CD4-positive, alpha-beta T cell treated with Interferon gamma for 1 hour (primary cell): ENCODE measurements around the gene PTGIR.

ENCODE experiments used
- DNase-seq: peaks from one replicate; pipeline ENCODE4 v3.0.0-alpha.2; 2020

Gene PTGIR, protein sequence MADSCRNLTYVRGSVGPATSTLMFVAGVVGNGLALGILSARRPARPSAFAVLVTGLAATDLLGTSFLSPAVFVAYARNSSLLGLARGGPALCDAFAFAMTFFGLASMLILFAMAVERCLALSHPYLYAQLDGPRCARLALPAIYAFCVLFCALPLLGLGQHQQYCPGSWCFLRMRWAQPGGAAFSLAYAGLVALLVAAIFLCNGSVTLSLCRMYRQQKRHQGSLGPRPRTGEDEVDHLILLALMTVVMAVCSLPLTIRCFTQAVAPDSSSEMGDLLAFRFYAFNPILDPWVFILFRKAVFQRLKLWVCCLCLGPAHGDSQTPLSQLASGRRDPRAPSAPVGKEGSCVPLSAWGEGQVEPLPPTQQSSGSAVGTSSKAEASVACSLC

DNA sequence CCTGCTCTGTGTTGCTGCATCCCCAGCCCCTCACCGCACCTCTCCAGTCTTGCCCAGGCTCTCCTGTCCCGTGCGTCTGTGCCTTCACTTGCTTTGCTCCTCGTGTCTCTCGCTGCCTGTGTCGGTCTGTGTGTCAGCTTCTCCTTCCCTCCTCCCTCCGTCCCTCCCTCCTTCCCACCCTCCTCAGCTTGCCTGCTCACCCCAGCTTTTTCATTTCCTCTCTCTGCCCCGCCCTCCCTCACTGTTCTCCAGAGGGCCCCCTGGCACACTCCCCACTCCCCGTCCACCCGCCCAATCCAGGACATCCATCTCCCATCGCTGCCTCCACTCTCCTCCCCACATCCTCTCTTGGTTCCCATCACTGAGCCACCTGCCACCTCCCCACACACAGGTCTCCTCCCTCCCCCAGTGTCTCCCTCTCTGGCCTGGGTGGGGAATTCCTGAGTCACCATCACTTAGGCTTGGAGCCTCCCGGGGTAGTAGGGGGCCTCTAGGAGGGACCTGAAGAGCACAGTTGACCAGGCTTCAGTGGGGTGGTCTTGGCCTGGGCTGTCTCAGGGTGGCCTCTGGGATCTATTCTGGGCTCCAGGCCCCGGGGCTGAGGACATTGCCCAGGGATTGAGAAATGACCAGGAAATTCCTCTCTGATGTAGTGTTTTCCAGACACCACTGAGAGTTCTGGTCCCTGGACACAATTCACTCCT, at the start of gene PTGIR:
PTGIR (minus strand) TSS at position 132 of the 704 bp plus-strand sequence. CDS start 864 bp downstream, outside the sequence.
- peak; percentile 45 for DNase-seq

DNA sequence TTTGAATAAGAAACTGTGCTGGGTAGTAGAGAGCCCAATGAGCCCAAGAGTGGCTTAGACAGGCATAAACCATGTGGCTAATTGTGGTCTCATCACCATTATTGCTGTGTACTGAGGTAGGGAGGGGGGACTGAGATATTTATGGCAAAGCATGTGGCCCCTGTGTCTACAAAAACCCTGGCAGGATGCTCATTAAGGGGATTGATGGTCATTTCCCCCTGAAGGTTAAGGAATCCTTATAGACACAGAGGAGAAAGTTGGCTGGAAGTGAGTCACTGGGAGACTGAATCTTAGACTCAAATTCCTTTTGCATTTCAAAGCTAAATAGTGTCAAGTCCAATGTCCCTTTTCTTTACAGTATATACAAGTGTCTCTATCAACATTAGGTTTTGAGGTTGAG, 45.9 kb upstream of the PTGIR start:
- DNase-seq = no peak

DNA sequence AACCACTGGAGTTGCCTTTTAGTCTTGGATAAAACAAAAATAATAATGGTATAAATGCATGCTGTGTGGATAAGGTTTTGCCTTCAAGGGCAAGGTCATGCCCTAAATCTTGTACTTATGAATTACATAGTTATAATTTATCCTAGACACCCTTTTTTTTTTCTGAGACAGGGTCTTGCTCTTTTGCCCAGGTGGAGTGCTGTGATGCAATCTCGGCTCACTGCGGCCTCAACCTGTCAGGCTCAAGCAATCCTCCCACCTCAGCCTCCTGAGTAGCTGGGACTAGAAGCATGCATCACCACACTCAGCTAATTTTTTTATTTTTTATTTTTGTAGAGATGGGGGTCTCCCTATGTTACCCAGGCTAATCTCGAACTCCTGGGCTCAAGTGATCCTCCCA, 43.8 kb upstream of the PTGIR start:
- no peak for DNase-seq

DNA sequence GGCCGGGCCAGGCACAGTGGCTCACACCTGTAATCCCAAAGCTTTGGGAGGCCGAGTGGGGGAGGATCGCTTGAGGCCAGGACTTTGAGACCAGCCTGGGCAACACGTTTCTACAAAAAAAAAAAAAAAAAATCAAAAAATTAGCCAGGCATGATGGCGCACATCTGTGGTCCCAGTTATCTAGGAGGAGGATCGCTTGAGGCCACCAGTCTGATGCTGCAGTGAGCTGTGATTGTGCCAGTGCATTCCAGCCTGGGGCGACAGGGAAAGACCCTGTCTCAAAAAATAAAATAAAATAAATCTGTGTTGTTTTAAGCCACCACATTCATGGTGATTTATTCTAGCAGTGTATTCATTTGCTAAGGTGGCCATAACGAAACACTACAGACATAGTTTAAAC, 40.2 kb upstream of the PTGIR start:
- DNase-seq = no peak

DNA sequence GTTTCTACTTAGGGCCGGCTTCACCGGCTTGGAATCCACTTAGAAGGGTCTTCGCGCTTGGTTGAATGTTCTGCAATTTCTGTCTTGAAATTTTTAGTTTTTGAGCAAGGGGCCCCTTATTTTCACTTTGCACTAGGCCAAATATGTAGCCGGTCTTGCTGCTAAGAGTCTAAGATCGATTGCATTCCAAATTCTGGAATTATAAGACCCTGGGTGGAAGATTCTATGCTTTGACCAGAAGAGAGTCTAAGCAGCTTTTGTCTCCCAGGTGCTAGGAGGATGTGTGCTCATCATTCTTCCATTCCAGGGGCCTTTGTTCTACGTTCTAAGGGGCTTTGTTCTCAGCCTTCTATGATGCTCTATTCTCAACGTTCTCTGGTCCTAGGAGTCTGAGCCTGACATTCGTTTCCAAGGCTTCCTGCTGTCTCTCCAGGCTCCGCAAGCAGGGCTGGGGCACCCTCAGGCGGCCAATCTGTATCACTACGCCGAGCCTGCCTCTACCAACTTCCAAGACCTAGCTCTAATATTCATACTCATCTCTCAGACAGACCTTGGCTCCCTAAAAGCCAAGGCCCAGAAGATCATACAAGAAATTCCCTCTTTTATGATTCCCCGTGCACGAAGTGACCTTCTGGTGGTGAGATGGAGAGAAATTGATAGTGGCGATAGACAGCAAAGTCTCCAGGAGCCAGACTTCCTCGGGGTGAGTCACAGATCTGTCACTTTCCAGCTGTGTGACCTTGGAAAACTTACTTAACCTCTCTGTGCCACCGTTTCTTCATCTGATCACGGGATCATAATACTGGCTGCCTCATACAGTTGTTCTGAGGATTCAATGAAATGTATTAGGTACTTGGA, 37.1 kb upstream of the PTGIR start:
- DNase-seq = peak; percentile 80

DNA sequence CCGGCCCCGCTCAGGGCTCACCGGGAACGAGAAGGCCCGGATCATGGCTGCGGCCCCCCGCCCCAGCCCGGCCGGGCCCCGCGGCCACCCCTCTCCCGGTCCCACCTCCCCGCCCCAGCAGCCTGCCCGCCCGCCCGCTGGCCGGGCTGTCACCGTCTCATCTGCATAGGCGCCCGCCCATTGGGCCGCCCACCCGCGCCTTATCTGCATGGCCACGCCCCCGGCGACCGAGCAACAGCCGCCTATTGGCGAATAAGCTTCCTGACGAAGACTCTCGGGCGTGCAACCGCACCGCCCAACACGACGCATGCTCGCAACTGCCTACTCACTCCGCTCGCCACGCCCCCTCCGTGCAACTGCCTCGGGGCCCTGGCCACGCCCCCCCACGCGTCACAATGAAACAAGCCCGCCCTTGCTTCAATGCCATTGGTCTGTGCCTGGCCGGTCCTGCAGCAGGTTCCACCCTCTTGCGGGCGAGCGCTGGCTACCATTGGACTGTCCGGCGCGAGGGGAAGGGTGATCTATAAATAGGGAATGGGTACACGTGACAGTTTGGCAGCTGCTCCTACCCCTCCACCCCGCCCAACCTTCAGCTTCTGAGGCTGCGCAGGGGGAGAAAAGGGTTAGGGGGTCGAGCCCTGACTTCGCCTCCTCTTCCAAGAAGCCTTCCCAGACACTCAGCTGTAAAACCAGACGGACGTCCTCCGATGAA, 36.3 kb upstream of the PTGIR start, which contains the start of gene DACT3:
DACT3 (minus strand) TSS at position 163 of the 712 bp plus-strand sequence; CDS start at position 45, 118 bp downstream.
- DNase-seq = peak; percentile 100

DNA sequence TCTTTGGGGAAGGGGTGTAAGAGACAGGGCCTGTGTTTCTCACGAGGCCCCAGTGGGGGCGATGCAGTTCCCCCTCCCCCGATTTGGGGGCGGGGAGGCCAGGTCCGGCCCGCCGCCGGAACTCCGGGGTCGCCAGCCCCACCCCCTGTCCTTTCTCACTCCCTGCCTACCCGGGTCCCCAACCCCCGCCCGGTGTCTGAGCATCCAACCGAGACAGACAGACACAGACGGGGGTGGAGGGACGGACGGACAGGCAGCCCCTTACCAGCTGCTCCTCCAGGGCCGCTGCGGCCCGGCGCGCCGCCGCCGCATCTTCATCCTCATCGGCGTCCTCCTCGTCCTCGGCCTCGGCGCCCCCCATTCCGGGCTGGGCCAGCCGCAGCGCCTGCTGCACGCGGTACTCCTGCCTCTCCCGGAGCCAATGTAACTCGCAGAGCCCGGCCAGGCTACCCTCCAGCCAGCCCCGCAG, 35.7 kb upstream of the PTGIR start:
- DNase-seq = no peak

DNA sequence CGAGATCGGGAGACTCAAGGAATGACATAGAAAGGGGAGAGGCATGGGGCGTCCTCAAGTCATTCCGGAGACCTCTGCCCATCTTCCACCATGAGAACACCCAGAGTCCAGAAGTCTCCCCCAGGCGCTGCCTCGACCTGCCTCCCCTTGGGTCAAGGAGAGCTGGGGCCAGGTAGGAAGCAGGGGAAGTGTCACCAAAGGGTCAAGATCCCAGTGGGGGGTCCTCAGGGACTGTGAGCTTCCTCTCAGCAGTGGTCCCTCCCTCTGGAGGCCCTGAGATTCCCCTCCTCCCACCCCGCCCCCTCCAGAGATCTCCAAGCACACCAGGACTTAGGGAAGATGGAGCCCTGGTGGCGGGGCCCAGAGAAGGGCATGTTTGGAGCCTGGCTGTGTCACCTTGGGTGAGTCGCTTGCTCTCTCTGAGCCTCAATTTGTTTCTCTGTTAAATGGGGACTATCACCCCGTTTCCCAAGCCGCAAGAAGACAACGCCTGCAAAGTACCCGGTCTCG, 35.2 kb upstream of the PTGIR start:
- DNase-seq = no peak

DNA sequence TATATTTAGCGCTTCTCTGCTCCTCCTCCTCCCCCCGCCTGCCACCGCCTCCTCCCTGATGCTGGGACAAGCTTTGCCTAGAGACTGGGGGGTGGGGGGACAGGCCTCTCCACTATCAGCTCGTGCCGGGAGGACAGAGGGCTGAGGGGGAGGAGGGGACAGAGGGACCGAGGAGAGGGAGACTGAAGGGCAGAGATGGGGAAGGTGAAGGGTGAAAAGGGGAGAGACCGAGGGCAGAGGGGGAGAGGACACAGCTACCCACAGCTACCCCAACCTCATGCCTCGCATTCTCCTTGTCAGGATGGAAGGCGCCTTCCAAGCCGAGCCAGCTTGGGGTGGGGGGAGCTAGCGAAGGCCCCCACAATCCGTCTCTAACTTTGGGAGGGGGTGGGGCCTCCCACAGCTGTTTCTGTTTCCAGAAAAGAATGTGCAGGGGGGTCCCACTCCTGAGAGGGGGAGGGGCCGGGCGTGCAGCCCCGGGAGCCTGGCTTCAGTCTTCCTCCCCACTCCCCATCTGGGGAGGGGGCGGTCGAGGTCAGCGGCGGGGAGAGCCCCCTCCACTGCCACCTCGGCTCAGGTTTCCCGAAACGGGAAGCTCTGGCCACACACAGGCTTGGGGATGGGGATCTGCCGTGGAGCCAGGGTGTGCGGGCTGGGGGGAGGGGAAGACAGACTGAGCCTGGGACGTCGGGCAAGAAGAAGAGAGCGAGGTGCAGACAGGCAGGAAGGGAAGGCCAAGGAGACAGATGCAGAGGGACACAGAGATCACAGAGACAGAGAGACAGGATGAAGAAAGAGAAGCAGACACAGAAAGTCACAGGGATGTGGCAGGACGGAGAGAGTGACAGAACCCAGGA, 34.5 kb upstream of the PTGIR start:
- DNase-seq = no peak

DNA sequence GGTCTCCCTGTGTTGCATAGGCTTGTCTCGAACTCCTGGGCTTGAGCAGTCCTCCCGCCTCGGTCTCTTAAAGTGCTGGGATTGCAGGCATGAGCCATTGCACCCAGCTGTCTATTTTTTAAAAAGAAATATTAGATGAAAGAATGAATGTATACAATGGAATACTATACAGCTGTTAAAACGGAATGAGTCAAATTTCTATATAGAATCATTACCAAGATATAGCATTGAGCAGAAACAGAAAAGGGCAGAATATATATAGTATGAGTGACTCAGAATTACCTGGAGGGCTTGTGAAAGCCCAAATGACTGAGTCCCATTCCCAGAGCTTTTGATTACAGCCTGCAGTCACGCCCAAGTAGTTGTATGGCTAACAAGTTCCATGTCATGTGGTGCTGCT, 31.7 kb upstream of the PTGIR start:
- no peak for DNase-seq

DNA sequence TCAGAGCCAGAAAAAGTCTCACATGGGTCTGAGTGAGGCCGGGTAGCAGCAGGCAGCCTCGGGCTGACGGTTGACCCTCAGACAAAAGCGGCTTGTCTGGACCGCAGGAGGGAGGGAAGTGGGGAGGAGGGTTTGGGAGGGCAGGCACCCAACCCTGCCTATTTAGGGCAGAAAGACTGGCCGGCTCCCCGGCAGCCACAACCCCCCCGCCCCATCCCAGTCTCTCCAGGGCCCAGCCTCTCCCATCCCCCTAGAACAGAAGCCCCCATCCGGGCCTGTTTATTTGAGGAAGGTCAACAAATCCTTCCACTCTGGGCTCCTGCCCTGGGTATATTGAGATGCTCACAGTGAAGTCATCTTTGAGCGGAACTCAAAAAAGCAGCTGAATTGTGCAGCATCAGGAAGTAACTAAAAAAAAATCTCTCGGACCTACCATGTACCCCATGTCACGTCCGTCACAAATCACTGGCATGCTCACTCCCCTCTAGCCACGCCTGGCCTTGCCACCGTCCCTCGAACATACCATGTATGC, 29.8 kb upstream of the PTGIR start:
- no peak for DNase-seq

DNA sequence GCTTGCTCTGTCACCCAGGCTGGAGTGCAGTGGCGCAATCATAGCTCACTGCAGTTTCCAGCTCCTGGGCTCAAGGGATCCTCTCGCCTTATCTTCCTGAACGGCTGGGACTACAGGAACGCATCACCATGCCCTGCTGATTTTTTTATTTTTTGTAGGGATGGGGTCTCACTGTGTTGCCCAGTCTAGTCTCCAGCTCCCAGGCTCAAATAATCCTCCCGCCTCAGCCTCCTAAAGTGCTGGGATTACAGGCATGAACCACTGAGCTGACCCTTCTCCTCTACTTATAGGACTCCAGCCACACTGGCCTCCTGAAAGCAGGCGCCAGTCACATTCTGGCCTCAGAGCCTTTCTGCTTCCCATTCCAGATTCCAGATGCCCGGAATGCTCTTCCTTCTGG, 25.6 kb upstream of the PTGIR start:
- DNase-seq = no peak

DNA sequence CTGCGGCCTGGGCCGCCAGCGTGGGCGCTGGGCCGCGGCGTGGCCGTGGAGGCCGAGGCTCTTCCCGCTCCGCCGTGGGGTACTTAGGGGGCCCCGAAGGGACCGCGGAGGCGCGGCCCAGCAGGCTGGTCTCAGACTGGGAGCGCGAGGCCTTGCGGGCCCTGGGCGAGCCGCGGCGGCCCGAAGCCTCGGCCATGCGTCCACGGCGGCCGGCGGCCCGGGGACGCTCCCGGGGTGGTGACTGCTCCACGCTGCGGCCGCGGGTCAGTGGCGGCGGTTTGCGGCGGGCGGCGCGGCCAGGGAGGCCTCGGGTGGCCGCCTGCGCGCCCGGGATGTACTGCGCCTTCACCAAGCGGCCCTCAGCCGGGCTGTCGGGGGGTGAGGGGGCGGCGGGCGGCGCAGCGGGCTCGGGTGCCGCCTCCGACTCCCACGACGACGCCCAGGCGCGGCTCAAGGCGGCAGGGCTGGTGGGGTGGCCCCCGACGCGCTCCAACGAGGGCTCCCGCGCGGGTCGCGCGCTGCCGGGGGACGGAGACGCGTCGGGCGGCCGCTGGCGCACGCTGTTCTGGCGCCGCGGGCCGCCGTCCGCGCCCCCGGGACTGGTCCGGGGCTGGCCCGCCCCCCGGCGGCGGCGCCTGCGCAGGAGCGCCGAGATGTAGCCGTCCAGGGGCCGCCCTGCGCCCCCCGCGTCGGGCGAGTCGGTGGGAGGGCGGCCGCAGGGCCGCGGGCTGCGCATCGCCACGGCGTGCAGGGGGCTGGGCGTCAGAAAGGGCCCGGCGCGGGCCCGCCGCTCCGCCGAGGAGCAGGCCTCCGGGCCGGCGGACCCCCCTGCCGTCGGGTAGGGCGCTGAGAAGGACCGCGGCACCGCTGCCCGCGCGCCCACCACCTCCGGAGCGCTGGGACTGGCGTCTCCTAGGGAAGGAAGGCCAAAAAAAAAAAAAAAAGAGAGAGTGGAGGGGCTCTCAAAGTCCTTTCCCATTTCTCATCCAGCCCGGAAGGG, 24.4 kb upstream of the PTGIR start:
- no peak for DNase-seq

DNA sequence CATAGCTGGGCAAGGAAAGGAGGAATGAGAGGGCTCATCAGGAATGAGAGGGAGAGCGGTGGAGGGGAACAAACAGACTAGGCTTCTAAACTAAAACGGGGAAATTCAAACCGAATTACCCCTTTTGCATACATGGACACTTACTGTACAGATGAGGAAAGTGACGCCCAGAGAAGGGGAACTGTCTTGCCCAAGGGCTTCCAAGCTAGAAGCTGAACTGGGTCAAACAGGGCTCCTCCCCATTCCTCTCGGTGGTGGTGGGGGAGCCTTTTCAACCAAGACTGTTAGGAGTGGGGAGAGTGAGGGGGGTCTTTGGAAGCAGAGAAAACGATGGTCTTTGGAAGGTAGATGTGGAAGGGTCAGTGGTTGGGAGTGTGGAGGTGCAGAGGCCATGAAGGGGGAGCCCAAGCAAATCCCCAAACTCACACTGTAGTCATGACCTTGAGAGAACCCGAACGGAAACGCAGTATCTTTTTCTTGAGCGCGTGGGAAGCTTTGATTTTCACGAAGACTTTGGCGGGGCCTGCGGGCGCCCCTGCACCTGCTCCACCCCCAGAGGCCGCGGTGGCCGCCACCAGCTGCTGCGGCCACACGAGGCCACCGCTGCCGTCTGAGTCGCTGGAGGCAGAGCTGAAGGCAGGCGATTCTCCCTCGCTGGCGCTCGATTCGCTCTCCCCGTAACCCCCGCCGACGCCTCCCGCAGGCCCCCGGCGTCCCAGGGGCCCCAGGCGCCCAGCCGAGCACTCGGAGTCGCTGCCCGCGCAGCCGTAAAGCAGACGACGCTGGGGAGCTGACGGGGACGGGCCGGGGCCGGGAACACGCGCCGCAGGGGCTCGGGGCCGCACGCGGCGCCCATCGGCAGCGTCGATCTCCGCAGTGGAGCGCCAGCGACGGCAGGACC, 23.4 kb upstream of the PTGIR start:
- DNase-seq = no peak

DNA sequence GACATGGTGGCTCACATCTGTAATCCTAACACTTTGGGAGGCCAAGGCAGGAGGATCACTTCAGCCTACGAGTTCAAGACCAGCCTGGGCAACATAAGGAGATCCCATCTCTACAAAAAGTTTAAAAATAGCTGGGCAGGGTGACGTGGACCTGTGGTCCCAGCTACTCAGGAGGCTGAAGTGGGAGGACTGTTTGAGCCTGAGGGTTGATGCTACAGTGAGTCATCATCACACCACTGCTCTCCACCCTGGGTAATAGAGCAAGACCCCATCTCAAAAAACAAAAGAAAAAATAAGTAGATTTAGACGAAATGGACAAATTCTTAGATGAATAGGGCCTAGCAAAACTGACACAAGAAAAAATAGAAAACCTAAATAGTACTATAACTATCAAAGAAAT, 21.5 kb upstream of the PTGIR start:
- no peak for DNase-seq

DNA sequence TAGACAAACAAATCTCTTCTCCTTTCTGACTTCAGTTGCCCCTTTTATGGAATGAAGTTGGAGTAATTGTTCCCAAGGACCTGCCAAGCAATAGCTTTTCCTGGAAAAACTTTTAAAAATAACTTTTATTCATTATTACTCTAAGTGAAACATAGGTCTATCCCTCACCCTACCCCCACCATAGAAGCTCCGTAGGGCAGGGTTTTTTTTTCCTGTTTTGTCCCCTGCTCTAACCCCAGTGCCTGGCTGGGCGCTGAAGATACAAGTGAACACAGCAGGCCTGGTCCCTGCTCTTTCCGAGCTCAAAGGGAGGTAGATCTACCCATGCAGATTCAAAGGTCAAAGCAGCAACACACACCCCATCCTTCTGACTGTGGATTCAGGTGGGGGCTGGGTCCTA, 19.8 kb upstream of the PTGIR start:
- no peak for DNase-seq

DNA sequence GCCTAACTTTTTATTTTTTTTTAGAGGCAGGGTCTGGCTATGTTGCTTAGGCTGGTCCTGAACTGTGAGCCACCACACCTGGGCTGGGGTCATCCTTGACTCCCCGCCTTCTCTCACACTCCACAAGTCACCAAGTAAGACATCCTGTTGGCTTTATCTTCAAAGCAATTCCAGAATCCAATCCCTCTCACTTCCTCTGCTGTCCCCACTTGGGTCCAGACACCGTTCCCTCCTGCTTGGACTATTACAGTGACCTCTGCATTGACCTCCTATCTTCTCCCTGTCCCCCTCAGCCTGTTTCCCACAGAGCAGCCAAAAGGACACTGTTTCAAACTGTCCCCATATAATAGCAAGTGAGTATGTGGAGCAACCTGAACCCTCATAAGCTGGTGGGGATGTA, 15.8 kb upstream of the PTGIR start:
- DNase-seq = no peak

DNA sequence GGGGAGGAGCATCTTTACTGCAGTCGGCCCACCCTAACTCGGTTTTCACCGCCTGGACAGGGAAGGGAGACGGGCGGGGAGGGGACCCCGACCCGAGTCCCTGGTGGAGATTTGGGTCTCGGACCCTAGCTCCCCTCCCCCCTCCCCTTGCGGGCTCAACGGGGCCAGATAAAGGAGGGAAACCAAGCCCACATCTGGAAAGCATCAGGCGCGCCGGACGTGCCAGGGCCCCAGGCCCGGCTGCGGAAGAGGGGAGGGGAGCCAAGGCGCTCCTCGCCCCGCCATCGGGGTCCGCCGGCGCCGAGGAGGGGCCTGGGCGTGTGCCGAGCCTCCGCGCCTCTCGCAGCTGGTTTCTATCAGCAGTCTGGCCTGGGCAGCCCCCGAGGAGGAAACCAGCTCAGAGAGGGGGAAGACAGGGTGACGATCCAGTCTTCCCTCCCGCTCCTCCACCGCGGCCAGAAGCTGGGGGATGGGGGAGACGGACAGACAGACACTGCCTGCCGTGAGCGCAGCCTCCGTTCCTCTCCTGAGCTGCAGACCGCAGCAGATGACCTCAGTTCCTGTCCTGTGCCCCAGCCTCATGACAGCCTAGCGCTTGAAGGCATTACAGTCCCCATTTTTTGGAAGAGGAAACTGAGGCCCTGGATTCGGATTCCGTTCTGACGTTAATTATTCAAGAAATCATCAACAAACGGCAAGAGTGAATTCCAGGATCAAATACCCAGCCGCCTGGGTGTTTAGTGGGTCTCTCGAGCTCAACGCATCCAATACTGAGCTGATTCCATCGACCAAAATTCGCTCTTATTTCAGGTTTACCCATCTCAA, 14.7 kb upstream of the PTGIR start:
- DNase-seq = peak; percentile 58
